ENCODE results near the gene OPCML.

Gene OPCML

DNA sequence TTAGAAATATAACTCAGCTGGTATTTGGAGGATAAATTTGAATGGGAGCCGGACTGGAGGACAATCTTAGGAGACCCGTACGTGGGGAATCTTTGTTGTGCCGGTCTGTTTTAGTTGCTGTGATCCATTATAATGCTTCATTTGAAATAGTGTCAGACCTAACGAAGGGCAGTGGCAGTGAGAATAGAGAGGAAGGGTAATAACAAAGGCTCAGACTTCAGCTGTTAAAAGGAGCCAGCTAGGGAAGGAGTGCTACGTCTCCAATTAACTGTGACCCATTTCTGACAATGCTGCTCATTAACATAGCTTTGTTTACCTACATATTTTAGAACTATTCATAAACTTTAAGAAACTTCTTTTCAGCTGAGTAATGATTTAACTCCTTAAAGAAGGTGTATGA lies 246.9 kb downstream of the OPCML start:
- Histone ChIP-seq H3K27me3 (ENCODE audit: insufficient read depth, low read depth, severe bottlenecking) (peaks cover 7% of the 10 kb centered on the region), H3K4me3 (ENCODE audit: low read depth, low read length) (no peak overlapping the region), H3K9me3 (ENCODE audit: severe bottlenecking) (no peaks in the 10 kb centered on the region), H3K27ac (no peak overlapping the region), H3K36me3 (no peaks in the 10 kb centered on the region)
- DNase-seq, result no peak
- TF ChIP-seq, protein P1, sequence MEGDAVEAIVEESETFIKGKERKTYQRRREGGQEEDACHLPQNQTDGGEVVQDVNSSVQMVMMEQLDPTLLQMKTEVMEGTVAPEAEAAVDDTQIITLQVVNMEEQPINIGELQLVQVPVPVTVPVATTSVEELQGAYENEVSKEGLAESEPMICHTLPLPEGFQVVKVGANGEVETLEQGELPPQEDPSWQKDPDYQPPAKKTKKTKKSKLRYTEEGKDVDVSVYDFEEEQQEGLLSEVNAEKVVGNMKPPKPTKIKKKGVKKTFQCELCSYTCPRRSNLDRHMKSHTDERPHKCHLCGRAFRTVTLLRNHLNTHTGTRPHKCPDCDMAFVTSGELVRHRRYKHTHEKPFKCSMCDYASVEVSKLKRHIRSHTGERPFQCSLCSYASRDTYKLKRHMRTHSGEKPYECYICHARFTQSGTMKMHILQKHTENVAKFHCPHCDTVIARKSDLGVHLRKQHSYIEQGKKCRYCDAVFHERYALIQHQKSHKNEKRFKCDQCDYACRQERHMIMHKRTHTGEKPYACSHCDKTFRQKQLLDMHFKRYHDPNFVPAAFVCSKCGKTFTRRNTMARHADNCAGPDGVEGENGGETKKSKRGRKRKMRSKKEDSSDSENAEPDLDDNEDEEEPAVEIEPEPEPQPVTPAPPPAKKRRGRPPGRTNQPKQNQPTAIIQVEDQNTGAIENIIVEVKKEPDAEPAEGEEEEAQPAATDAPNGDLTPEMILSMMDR (IDR thresholded peaks at IDR 0.05; ENCODE audit: low read depth, low read length), result no peak

DNA sequence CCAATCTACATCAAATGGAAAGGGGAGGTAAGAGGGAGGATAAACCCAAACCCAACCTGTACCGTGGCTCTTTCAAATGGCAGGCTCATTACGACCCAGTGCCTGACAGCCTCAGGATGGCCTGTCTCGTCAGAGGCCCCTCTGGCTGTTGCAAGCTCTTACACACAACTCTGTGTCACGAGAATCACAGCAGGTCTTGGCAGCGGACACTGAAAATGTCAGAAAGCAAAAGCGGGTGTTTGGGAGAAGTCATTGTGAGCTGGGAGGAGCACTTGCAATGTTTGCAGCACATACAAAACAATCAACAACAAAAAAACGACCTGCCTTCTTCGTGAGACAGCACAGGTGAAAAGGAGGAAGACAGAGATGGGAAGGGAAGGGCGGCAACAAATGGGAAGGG lies 248.1 kb downstream of the OPCML start:
- TF ChIP-seq, protein P1 (IDR thresholded peaks at IDR 0.05; ENCODE audit: low read depth, low read length), result no peak
- Histone ChIP-seq H3K27me3 (ENCODE audit: insufficient read depth, low read depth, severe bottlenecking) (peaks cover 7% of the 10 kb centered on the region), H3K36me3 (no peaks in the 10 kb centered on the region), H3K4me3 (ENCODE audit: low read depth, low read length) (no peak overlapping the region), H3K27ac (no peak overlapping the region), H3K9me3 (ENCODE audit: severe bottlenecking) (no peaks in the 10 kb centered on the region)
- no peak for DNase-seq

DNA sequence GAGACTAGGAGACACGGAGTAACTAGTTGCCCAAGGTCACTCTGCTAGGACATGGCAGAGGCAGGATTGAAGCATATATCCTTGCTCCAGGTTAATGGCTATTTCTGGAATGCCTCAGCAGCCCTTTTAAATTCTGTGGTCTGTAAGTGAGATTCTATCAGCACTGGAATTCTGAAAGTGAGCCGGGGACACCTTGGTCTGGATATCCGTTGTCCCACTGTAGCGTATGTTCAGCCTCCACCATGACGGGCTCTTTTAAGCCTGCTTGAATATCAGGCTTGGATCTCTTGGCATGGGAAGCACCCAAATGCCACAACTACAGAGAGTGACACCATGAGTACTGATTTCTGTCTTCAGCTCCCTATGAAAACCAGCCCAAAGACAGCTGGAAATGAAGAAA lies 254.4 kb downstream of the OPCML start:
- Histone ChIP-seq H3K4me3 (ENCODE audit: low read depth, low read length) (no peak overlapping the region), H3K27me3 (ENCODE audit: insufficient read depth, low read depth, severe bottlenecking) (peaks cover 5% of the 10 kb centered on the region), H3K9me3 (ENCODE audit: severe bottlenecking) (no peaks in the 10 kb centered on the region), H3K27ac (no peak overlapping the region), H3K36me3 (no peaks in the 10 kb centered on the region)
- DNase-seq, result no peak
- TF ChIP-seq, protein P1 (IDR thresholded peaks at IDR 0.05; ENCODE audit: low read depth, low read length), result no peak

DNA sequence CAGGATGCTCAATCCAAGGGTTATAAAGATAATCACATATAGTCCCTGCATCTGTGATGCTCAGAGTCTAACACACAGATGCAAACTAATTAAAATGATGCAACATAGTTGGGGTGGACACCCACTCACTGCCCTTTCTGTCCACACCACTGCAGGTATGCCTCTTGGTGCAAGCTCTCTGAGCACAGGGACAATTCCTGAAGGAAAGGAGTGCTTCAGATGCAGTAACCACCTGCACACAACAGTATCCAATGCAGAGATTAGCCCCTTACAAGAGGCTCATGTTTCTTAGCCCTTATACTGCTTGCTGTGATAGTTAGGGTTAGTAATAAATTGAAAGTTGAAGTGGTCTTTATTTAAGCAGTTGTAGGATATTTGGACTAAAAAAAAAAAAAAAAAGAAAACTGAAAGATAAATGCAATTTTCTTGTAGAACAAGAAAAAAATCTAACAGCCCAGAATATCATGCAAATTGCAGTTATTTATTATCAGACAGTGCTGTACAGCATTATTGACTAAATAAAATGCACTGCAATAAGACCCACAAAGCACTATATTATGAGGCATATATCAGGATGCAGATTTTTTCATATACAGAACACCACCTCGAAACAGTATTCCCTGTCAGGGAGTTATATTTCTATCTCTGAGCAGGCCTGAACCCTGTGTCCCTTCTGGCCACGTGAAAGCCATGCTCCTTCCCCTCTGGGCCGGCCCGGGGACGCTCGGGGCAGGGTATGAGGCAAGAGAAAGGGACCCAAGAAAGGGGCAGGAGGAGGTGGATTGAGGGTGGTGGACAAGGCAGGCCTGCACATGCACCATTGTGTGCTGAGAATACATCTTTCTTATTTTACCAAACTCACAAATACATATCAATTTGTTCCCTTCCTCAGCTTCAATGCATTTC lies 260.2 kb downstream of the OPCML start:
- H3K36me3 ChIP-seq, result no peaks in the 10 kb centered on the region
- H3K4me3 ChIP-seq (ENCODE audit: low read depth, low read length), result no peak overlapping the region
- TF ChIP-seq, protein P1 (IDR thresholded peaks at IDR 0.05; ENCODE audit: low read depth, low read length), result no peak
- H3K9me3 ChIP-seq (ENCODE audit: severe bottlenecking), result no peaks in the 10 kb centered on the region
- peaks cover 10% of the 10 kb centered on the region for H3K27me3 ChIP-seq (ENCODE audit: insufficient read depth, low read depth, severe bottlenecking)
- H3K27ac ChIP-seq, result no peak overlapping the region
- no peak for DNase-seq

DNA sequence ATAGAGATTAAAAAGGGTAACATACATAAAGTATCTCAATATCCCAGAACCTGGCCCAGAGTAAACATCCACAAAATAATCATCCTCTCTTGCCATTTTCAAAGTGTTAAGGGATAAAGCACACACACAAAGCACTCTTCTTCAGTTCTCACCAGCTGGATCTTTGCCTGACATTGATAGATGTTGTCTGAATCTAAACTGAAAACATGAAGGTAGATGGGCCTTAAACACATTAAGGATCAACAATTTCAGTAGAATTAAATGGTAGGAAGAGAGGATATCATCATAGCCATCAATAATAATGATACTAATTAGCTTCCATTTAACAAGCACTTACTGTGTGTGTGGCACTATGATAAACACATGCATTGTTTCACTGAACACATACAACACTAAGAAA lies 261.1 kb downstream of the OPCML start:
- no peak for DNase-seq
- Histone ChIP-seq H3K9me3 (ENCODE audit: severe bottlenecking) (no peaks in the 10 kb centered on the region), H3K36me3 (no peaks in the 10 kb centered on the region), H3K4me3 (ENCODE audit: low read depth, low read length) (no peak overlapping the region), H3K27me3 (ENCODE audit: insufficient read depth, low read depth, severe bottlenecking) (peaks cover 5% of the 10 kb centered on the region), H3K27ac (no peak overlapping the region)
- TF ChIP-seq, protein P1 (IDR thresholded peaks at IDR 0.05; ENCODE audit: low read depth, low read length), result no peak

All from WERI-Rb-1 (cell line).